ENCODE results near the gene OR2T5.
"Not testable (repeated sequence)": the region's sequence is repeated elsewhere in the genome, so short reads cannot be mapped to it uniquely, and the experiment has no call there.

Gene OR2T5

GRCh38 chr1:248471154-248471553 is 17.2 kb upstream of the OR2T5 start:
- no peak for DNase-seq (ENCODE audit: extremely low read depth, low read depth)
- no peak for TF ChIP-seq CTCF (IDR thresholded peaks at IDR 0.05; ENCODE audit: low read depth, low read length, missing control alignments)
- no peak overlapping the region for H3K4me3 ChIP-seq (replicated peaks; ENCODE audit: low read depth, low read length)

- not testable (repeated sequence) for H3K4me3 ChIP-seq (replicated peaks; ENCODE audit: low read depth, low read length); DNase-seq (ENCODE audit: extremely low read depth, low read depth)
Measured at GRCh38 chr1:248472111-248472510, 16.3 kb upstream of the OR2T5 start.

GRCh38 chr1:248473051-248473450 is 15.3 kb upstream of the OR2T5 start, which contains the start of gene OR2T3:
OR2T3 (plus strand) TSS chr1:248473351; CDS start chr1:248473351, 0 bp downstream.
- not testable (repeated sequence) for DNase-seq (ENCODE audit: extremely low read depth, low read depth); H3K4me3 ChIP-seq (replicated peaks; ENCODE audit: low read depth, low read length)

GRCh38 chr1:248475660-248476059 is 12.7 kb upstream of the OR2T5 start:
- DNase-seq (ENCODE audit: extremely low read depth, low read depth); H3K4me3 ChIP-seq (replicated peaks; ENCODE audit: low read depth, low read length): not testable (repeated sequence)

- not testable (repeated sequence) for H3K4me3 ChIP-seq (replicated peaks; ENCODE audit: low read depth, low read length); DNase-seq (ENCODE audit: extremely low read depth, low read depth)
Measured at GRCh38 chr1:248481686-248482579, 6.5 kb upstream of the OR2T5 start.

- DNase-seq (ENCODE audit: extremely low read depth, low read depth); H3K4me3 ChIP-seq (replicated peaks; ENCODE audit: low read depth, low read length): not testable (repeated sequence)
Measured at GRCh38 chr1:248496661-248497060, 8.3 kb downstream of the OR2T5 start.

- not testable (repeated sequence) for H3K4me3 ChIP-seq (replicated peaks; ENCODE audit: low read depth, low read length); DNase-seq (ENCODE audit: extremely low read depth, low read depth)
Measured at GRCh38 chr1:248500305-248501035, 12.1 kb downstream of the OR2T5 start.

- H3K4me3 ChIP-seq (replicated peaks; ENCODE audit: low read depth, low read length); DNase-seq (ENCODE audit: extremely low read depth, low read depth): not testable (repeated sequence)
Measured at GRCh38 chr1:248507773-248508172, 19.4 kb downstream of the OR2T5 start, which contains the start of gene OR2G6. OR2G6 (plus strand) TSS chr1:248508073; CDS start chr1:248521647, 13,574 bp downstream.

- H3K4me3 ChIP-seq (replicated peaks; ENCODE audit: low read depth, low read length); DNase-seq (ENCODE audit: extremely low read depth, low read depth): not testable (repeated sequence)
Measured at GRCh38 chr1:248510217-248510616, 21.8 kb downstream of the OR2T5 start.

- no peak overlapping the region for H3K4me3 ChIP-seq (replicated peaks; ENCODE audit: low read depth, low read length)
- no peak for TF ChIP-seq CTCF (IDR thresholded peaks at IDR 0.05; ENCODE audit: low read depth, low read length, missing control alignments)
- no peak for DNase-seq (ENCODE audit: extremely low read depth, low read depth)
Measured at GRCh38 chr1:248521856-248522255, 33.5 kb downstream of the OR2T5 start.

GRCh38 chr1:248537449-248537848 is 49.1 kb downstream of the OR2T5 start:
- DNase-seq (ENCODE audit: extremely low read depth, low read depth); H3K4me3 ChIP-seq (replicated peaks; ENCODE audit: low read depth, low read length): not testable (repeated sequence)
